Endothelial cell of umbilical vein (primary cell): ENCODE measurements around the gene UTS2R. TPM values are rescaled to one million over a fixed set of nuclear protein-coding genes. Genes with fewer than 3 reads are reported as not detected.

Source experiments
- BruUV-seq: library from RNA; stranded (reverse); fragments of 400-500 nt; replicated peaks from 2 replicates; lab custom pipeline; 2021; lab: Mats Ljungman, UMichigan
- CTCF ChIA-PET: fragments of 300-600, 350-600 bp; sonication (Branson Sonifier 250); formaldehyde crosslinking; loops from one replicate; lab custom pipeline; 2021; ENCODE audit warnings: antibody characterized with exemption, inconsistent platforms; lab: Charles Lee
- POLR2A ChIA-PET: fragments of 300-600, 350-600 bp; sonication (Branson Sonifier 250); formaldehyde crosslinking; loops from one replicate; lab custom pipeline; 2021; ENCODE audit warnings: antibody characterized with exemption, inconsistent platforms; lab: Charles Lee
- DNase-seq: peaks from one replicate; pipeline ENCODE4 v3.0.0-alpha.2; 2011; ENCODE audit warnings: low read depth, low spot score
- FAIRE-seq: peaks from 2 replicates; lab custom pipeline; 2011; peaks lifted over from hg19 to GRCh38; lab: Jason Lieb, UNC
- H2AFZ ChIP-seq: 2 replicates; pipeline ENCODE4 v1.6.0; 2012; ENCODE audit warnings: low read depth, low read length, control low read depth, inconsistent platforms
- H3K27ac ChIP-seq: 2 replicates; pipeline ENCODE4 v1.5.1; 2011; ENCODE audit warnings: low read depth, mild to moderate bottlenecking, control low read depth, low read length, moderate library complexity; ENCODE audit not compliant: insufficient read depth
- H3K27me3 ChIP-seq, 2 experiments: 2 replicates each; pipeline versions ENCODE4 v1.6.0 to v1.6.1; 2011; ENCODE audit warnings: low read length in 2 of 2, mixed read lengths in 1 of 2; ENCODE audit not compliant: control insufficient read depth in 2 of 2, insufficient read depth in 2 of 2
- H3K36me3 ChIP-seq, 2 experiments: 2 replicates in 1 of 2; 3 replicates in 1 of 2; pipeline ENCODE4 v1.5.1; 2011; ENCODE audit warnings: low read length in 2 of 2, mild to moderate bottlenecking in 1 of 2, moderate library complexity in 1 of 2; ENCODE audit not compliant: control insufficient read depth in 2 of 2, insufficient read depth in 2 of 2; ENCODE audit errors: extremely low read depth in 1 of 2
- H3K4me1 ChIP-seq: 3 replicates; pipeline ENCODE4 v1.5.1; 2011; ENCODE audit warnings: mild to moderate bottlenecking, low read length; ENCODE audit not compliant: control insufficient read depth, insufficient read depth; ENCODE audit errors: extremely low read depth
- H3K4me2 ChIP-seq: 2 replicates; pipeline ENCODE4 v1.6.1; 2011; ENCODE audit warnings: low read length, control low read depth, mixed read lengths; ENCODE audit not compliant: insufficient read depth
- H3K4me3 ChIP-seq, 3 experiments: fragments of 200-600 bp in 1 of 3; sonication (generic), shearing (Covaris generic) in 1 of 3; replicated peaks in 1 of 3; 2 replicates each; pipeline ENCODE4 v1.5.1; 2011 to 2016; ENCODE audit warnings: control low read depth in 3 of 3, low read length in 3 of 3, mild to moderate bottlenecking in 2 of 3, inconsistent platforms in 1 of 3, low read depth in 1 of 3, moderate library complexity in 1 of 3; ENCODE audit not compliant: insufficient read depth in 1 of 3
- H3K79me2 ChIP-seq: 2 replicates; pipeline ENCODE4 v1.6.0; 2012; ENCODE audit warnings: low read length, inconsistent platforms; ENCODE audit not compliant: control insufficient read depth, insufficient read depth
- H3K9ac ChIP-seq: replicated peaks from 2 replicates; pipeline ENCODE3; 2011; ENCODE audit warnings: low read length, control low read depth; ENCODE audit not compliant: insufficient read depth; ENCODE audit errors: extremely low read depth
- H3K9me1 ChIP-seq: replicated peaks from 3 replicates; pipeline ENCODE4 v1.6.0; 2011; ENCODE audit warnings: mild to moderate bottlenecking, low read length; ENCODE audit not compliant: control insufficient read depth, insufficient read depth; ENCODE audit errors: extremely low read depth
- H3K9me3 ChIP-seq: replicated peaks from 2 replicates; pipeline ENCODE4 v1.5.1; 2012; ENCODE audit warnings: low read length, inconsistent platforms; ENCODE audit not compliant: control insufficient read depth, insufficient read depth
- H4K20me1 ChIP-seq: replicated peaks from 2 replicates; pipeline ENCODE3; 2011; ENCODE audit warnings: mild to moderate bottlenecking, low read length; ENCODE audit not compliant: control insufficient read depth, insufficient read depth; ENCODE audit errors: extremely low read depth
- CTCF ChIP-seq, 2 donors: IDR thresholded peaks; 1 replicate in 1 of 2; 2 replicates in 1 of 2; pipeline ENCODE4 v1.5.1; 2011; ENCODE audit warnings: low read length in 2 of 2, mild to moderate bottlenecking in 2 of 2, moderate library complexity in 2 of 2, control low read depth in 1 of 2, inconsistent platforms in 1 of 2, low read depth in 1 of 2; ENCODE audit not compliant: insufficient read depth in 1 of 2; ENCODE audit errors: extremely low read depth in 1 of 2
- EZH2 ChIP-seq: IDR thresholded peaks from 2 replicates; pipeline ENCODE4 v1.6.1; 2012; ENCODE audit warnings: borderline replicate concordance, low read depth, mild to moderate bottlenecking, moderate library complexity, low read length, inconsistent platforms; ENCODE audit not compliant: severe bottlenecking
- FOS ChIP-seq: IDR thresholded peaks from 2 replicates; pipeline ENCODE4 v1.6.1; 2011; ENCODE audit warnings: mild to moderate bottlenecking, low read length, moderate library complexity, borderline replicate concordance; ENCODE audit not compliant: insufficient read depth
- GATA2 ChIP-seq: IDR thresholded peaks from 2 replicates; pipeline ENCODE4 v1.7.0; 2011; ENCODE audit warnings: low read depth, mild to moderate bottlenecking, moderate library complexity, mixed read lengths, low read length; ENCODE audit not compliant: insufficient read length, insufficient read depth
- JUN ChIP-seq: IDR thresholded peaks from 2 replicates; pipeline ENCODE4 v1.6.1; 2011; ENCODE audit warnings: borderline replicate concordance, low read depth; ENCODE audit not compliant: insufficient read length, insufficient read depth
- MAX ChIP-seq: IDR thresholded peaks from 2 replicates; pipeline ENCODE4 v1.6.1; 2011; ENCODE audit not compliant: insufficient read depth, insufficient read length
- MYC ChIP-seq: IDR thresholded peaks from one replicate; pipeline ENCODE4 v1.6.1; 2011; ENCODE audit warnings: mild to moderate bottlenecking, low read depth, low read length
- POLR2A ChIP-seq: IDR thresholded peaks from 2 replicates; pipeline ENCODE4 v1.6.1; 2012; ENCODE audit warnings: low read depth, mild to moderate bottlenecking, control low read depth, low read length
- dilution Hi-C: fragments of 300-500 bp; cut with MboI; formaldehyde crosslinking; loops from one replicate; pipeline ENCODE4 v1.15.0; 2019; ENCODE audit warnings: low sequenced_read_pairs; ENCODE audit not compliant: extremely low pct_ligation_motif_present
- intact Hi-C: fragments of 100-400 bp; cut with micrococcal nuclease; formaldehyde crosslinking; loops from one replicate; pipeline ENCODE4 v1.10.0; 2022
- polyA plus RNA-seq, 4 experiments: library from polyadenylated mRNA; depleted of rRNA in 3 of 4; stranded (reverse) in 3 of 4; unstranded in 1 of 4; fragments of >200 nt; gene quantifications; 2 replicates each; pipeline versions ENCODE4 v1.2.1 to v1.2.3, GENCODE V29; 2011 to 2012; ENCODE audit warnings: missing spikeins in 1 of 4
- total RNA-seq: library from RNA; stranded (reverse); gene quantifications from 2 replicates; pipeline ENCODE4 v1.2.3, GENCODE V29; 2021

The UTS2R gene
- total and polyA plus RNA-seq, 2 donors (not counting 3 experiments of a cell fraction or from before 2014, with no cell fraction given) = not detected

GRCh38 chr17:82405051-82405450, 33.5 kb downstream of the UTS2R start:
- Histone ChIP-seq H3K4me2 (no peak overlapping the region), H3K9me3 (no peaks in the 10 kb centered on the region), H3K4me1 (no peaks in the 10 kb centered on the region), H3K27ac (no peak overlapping the region), H2AFZ (no peak overlapping the region), H4K20me1 (no peaks in the 10 kb centered on the region), H3K36me3 (no peaks in the 10 kb centered on the region), H3K9me1 (no peaks in the 10 kb centered on the region), H3K79me2 (no peaks in the 10 kb centered on the region), H3K27me3 (no peaks in the 10 kb centered on the region), H3K4me3 (no peak overlapping the region), H3K9ac (no peak overlapping the region)
- dilution Hi-C loops = no loop called here
- FAIRE-seq = no peak
- POLR2A ChIA-PET = no interaction called here
- BruUV-seq = no TSS peak
- no peak for TF ChIP-seq EZH2
- no peak for TF ChIP-seq GATA2
- no peak for TF ChIP-seq CTCF (IDR thresholded peaks at IDR 0.05; ENCODE audit: extremely low read depth in 1 of 2, insufficient read depth in 1 of 2, low read depth in 1 of 2, low read length in 2 of 2)
- no peak for DNase-seq
- CTCF ChIA-PET = interaction anchor here (0.7 kb wide), 1 partner anchor 364 kb away, joined by 3 read pairs; no protein-coding TSS in a partner anchor
- intact Hi-C loops = no loop called here

GRCh38 chr17:82406131-82406671, 34.6 kb downstream of the UTS2R start:
- no TSS peak for BruUV-seq
- no peaks in the 10 kb centered on the region for H3K9me1 ChIP-seq
- FAIRE-seq (no peak), DNase-seq (no peak)
- H3K27me3 ChIP-seq = no peaks in the 10 kb centered on the region
- intact Hi-C loops = no loop called here
- CTCF ChIA-PET = no interaction called here
- no peak overlapping the region for H3K9ac ChIP-seq
- H3K4me1 ChIP-seq = no peaks in the 10 kb centered on the region
- no peak overlapping the region for H3K4me3 ChIP-seq
- no peaks in the 10 kb centered on the region for H3K79me2 ChIP-seq
- no peak overlapping the region for H3K27ac ChIP-seq
- no peak for TF ChIP-seq MAX
- TF ChIP-seq MYC = no peak
- no peak for TF ChIP-seq FOS
- no peak for TF ChIP-seq CTCF (IDR thresholded peaks at IDR 0.05; ENCODE audit: extremely low read depth in 1 of 2, insufficient read depth in 1 of 2, low read depth in 1 of 2, low read length in 2 of 2)
- TF ChIP-seq EZH2 = no peak
- TF ChIP-seq GATA2 = no peak
- no peak for TF ChIP-seq JUN
- TF ChIP-seq POLR2A = no peak
- no peak overlapping the region for H3K4me2 ChIP-seq
- POLR2A ChIA-PET = no interaction called here
- H2AFZ ChIP-seq = no peak overlapping the region
- no peaks in the 10 kb centered on the region for H3K9me3 ChIP-seq
- dilution Hi-C loops = no loop called here
- H4K20me1 ChIP-seq = no peaks in the 10 kb centered on the region
- H3K36me3 ChIP-seq = no peaks in the 10 kb centered on the region
